Endothelial cell (in vitro differentiated cells): ENCODE measurements around the gene FNDC7. TPM values are rescaled to one million over a fixed set of nuclear protein-coding genes. Genes with fewer than 3 reads are reported as not detected.
"Not testable (repeated sequence)": the region's sequence is repeated elsewhere in the genome, so short reads cannot be mapped to it uniquely, and the experiment has no call there.

Experiments
- DNase-seq: peaks from one replicate; pipeline ENCODE4 v3.0.0; 2021; ENCODE audit warnings: low spot score
- H3K27ac Mint-ChIP-seq: one replicate; pipeline ENCODE4 v1.8.0; 2021; ENCODE audit warnings: mixed read lengths, inconsistent platforms; ENCODE audit not compliant: unreplicated experiment
- H3K27me3 Mint-ChIP-seq: one replicate; pipeline ENCODE4 v1.8.0; 2021; ENCODE audit warnings: mild to moderate bottlenecking, moderate library complexity, mixed read lengths, inconsistent platforms; ENCODE audit not compliant: unreplicated experiment
- H3K36me3 Mint-ChIP-seq: one replicate; pipeline ENCODE4 v1.8.0; 2021; ENCODE audit warnings: mild to moderate bottlenecking, low read depth, mixed read lengths, inconsistent platforms; ENCODE audit not compliant: unreplicated experiment
- H3K4me1 Mint-ChIP-seq: one replicate; pipeline ENCODE4 v1.8.0; 2021; ENCODE audit warnings: mild to moderate bottlenecking, mixed read lengths, inconsistent platforms; ENCODE audit not compliant: unreplicated experiment
- H3K4me3 Mint-ChIP-seq: one replicate; pipeline ENCODE4 v1.8.0; 2021; ENCODE audit warnings: mild to moderate bottlenecking, mixed read lengths, inconsistent platforms; ENCODE audit not compliant: unreplicated experiment
- H3K9me3 Mint-ChIP-seq: one replicate; pipeline ENCODE4 v1.8.0; 2021; ENCODE audit warnings: mixed read lengths, inconsistent platforms; ENCODE audit not compliant: unreplicated experiment
- total RNA-seq: library from RNA; stranded (reverse); fragmentation: NEBNext Ultra II Directional; extraction: Animal tissue kit (Norgen Biotek cat#: 25700); gene quantifications from one replicate; pipeline ENCODE4 v1.2.1, GENCODE V29; 2021; ENCODE audit not compliant: unreplicated experiment
- TF ChIP-seq, protein P1 (sequence below): fragments of 200-600 bp; sonication (generic); IDR thresholded peaks from one replicate; pipeline ENCODE4 v1.5.0; 2021; ENCODE audit warnings: antibody characterized with exemption; ENCODE audit not compliant: unreplicated experiment

The FNDC7 gene
- total RNA-seq, 1 donor from 2014 or later, result 0.15 TPM

DNA sequence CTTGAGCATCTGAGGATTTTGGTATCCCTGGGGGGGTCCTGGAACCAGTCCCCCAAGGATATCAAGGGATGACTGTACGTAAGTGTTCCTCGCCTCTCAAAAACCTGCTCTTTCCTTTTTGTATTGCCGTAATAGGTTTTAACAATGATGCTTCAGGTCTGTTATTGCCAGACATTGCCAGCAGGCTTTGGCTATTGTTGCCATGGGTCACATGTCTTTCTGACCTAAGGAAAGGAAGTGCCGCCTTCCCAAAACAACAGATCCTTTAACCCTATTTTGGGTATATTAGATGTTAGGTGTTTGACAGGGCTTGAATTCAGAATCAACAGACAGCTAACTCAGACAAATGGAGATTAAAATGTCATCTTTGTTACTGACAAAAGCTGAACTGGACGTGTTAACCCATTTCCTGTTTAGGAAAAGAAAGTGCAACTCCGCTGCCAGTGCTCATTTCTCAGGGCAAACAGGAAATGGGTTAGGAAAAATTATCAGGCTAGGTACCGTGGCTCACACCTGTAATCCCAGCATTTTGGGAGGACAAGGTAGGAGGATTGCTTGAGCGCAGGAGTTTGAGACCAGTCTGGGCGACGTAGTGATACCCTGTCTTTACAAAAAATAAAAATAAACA lies 33.0 kb upstream of the FNDC7 start:
- H3K27ac Mint-ChIP-seq, result peak overlapping the region; percentile 64
- H3K9me3 Mint-ChIP-seq, result peaks cover 2% of the 10 kb centered on the region
- DNase-seq, result no peak
- peaks cover 8% of the 10 kb centered on the region for H3K4me1 Mint-ChIP-seq
- TF ChIP-seq, protein P1, sequence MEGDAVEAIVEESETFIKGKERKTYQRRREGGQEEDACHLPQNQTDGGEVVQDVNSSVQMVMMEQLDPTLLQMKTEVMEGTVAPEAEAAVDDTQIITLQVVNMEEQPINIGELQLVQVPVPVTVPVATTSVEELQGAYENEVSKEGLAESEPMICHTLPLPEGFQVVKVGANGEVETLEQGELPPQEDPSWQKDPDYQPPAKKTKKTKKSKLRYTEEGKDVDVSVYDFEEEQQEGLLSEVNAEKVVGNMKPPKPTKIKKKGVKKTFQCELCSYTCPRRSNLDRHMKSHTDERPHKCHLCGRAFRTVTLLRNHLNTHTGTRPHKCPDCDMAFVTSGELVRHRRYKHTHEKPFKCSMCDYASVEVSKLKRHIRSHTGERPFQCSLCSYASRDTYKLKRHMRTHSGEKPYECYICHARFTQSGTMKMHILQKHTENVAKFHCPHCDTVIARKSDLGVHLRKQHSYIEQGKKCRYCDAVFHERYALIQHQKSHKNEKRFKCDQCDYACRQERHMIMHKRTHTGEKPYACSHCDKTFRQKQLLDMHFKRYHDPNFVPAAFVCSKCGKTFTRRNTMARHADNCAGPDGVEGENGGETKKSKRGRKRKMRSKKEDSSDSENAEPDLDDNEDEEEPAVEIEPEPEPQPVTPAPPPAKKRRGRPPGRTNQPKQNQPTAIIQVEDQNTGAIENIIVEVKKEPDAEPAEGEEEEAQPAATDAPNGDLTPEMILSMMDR, result no peak
- H3K36me3 Mint-ChIP-seq, result peaks cover 3% of the 10 kb centered on the region
- no peak overlapping the region for H3K4me3 Mint-ChIP-seq
- H3K27me3 Mint-ChIP-seq, result peaks cover 5% of the 10 kb centered on the region

DNA sequence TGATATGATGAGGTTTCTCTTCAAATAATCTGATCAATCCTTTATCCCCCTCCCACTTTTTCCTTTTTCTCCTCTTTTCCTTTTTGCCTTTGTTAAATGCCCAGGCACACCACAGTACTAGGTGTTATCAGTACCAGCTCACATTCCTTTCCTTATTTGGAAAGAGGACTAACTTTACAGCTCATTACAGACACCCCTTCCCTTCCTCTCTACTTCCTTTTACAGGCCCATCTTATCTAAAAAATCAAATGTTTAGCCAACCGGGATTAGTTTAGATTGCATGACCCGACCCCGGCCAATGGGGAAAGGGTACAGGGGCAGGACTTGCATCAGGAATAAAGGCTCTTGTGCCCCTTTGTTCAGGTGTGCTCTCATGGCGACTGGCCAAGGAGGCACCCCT lies 31.0 kb upstream of the FNDC7 start:
- not testable (repeated sequence) for DNase-seq, H3K36me3 Mint-ChIP-seq, H3K27me3 Mint-ChIP-seq, H3K4me1 Mint-ChIP-seq, H3K9me3 Mint-ChIP-seq
- peak overlapping the region; percentile 49 for H3K4me3 Mint-ChIP-seq
- peak overlapping the region; percentile 68 for H3K27ac Mint-ChIP-seq

DNA sequence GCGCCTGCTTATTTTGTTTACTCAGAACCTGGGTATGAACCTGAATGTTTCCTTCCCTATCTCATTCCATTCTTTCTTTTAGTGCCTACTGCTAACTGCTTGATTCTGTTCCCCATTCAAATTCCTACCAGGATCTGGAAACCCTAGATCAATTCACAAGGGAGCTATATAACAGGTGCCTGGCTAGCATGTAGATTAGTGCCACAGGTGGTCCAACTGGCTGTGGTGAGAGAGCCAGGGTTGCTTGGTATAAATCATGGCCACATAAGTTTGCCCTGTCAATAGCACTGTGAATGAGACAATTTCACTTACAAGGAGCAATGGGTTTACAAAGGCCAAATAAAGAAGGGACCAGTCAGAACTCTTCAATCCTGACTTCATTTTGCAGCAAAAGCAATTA lies 27.2 kb upstream of the FNDC7 start:
- no peak overlapping the region for H3K4me3 Mint-ChIP-seq
- H3K27ac Mint-ChIP-seq, result no peak overlapping the region
- no peaks in the 10 kb centered on the region for H3K36me3 Mint-ChIP-seq
- H3K27me3 Mint-ChIP-seq, result peaks cover 2% of the 10 kb centered on the region
- no peaks in the 10 kb centered on the region for H3K9me3 Mint-ChIP-seq
- TF ChIP-seq, protein P1, result no peak
- no peak for DNase-seq
- peaks cover 18% of the 10 kb centered on the region for H3K4me1 Mint-ChIP-seq

DNA sequence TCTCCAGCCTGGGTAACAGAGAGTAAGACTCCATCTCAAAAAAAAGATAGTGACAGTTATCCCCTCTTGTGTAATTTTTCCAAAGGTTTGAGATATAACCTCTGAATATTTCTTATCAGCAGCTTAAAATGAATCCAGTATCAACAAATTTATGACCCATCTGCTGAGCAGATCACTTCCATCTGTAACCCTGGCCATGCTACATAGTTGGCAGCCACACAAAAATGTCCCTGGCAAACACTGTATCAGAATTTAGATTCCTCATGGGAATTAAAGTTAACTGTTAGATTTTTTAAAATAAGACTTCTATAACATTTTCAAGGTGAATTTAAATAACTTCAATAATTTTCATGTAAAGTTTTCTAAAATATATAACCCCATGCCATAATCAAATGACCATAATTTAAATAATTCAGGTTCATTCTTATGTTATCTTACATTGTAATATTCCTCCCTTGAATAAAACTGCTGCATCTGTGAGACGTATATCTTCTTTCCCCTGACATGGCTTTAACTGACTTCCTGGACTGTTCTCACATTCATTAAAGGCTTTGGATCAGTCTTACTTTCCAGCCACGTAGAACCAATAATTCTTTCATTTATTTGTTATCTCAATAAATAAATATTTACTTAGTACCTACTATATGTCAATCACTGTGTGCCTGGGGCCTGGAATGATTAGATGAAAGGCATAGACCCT lies 25.9 kb upstream of the FNDC7 start:
- Mint-ChIP-seq H3K27ac (no peak overlapping the region), H3K36me3 (no peaks in the 10 kb centered on the region), H3K9me3 (no peaks in the 10 kb centered on the region), H3K4me3 (no peak overlapping the region), H3K4me1 (peaks cover 28% of the 10 kb centered on the region), H3K27me3 (peaks cover 1% of the 10 kb centered on the region)
- no peak for DNase-seq
- TF ChIP-seq, protein P1, result no peak

DNA sequence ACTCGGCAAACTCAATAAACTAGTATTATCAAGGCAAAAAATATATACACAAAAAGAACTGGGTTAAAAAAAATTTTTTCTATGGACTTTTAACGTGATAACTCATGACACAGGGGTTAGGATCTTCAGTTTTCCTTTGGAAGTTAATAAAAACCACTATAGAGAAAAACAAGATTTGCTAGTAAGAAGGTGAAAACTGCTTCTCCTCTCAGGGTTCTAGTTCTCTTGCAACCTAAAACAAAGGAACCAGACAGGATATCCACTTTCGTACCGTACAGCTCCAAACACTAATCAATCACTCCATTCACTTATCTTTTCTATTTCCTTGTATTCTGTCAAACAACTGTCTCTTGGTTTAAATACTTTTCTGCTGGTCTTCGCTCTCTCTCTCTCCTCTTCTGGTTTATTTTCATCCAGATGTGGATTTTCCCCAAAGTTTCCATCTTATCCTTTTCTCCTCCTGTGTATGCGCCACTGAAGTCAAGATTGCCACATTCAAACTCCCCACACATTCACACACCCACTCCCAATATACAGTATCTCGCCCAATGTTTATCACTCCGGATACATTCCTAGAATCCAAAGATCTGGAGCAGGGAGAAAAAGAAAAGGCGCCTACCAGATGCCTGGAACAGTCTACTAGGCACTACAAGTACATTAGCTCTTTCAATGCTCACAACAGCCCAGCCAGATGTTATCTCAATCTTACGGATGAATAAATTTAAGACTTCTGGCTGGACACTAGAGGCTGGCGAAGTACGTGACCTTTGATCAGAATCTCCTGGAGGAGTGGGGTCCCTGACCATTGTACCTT lies 21.4 kb upstream of the FNDC7 start:
- Mint-ChIP-seq H3K36me3 (peaks cover 9% of the 10 kb centered on the region), H3K27me3 (peaks cover 9% of the 10 kb centered on the region), H3K4me3 (peak overlapping the region; percentile 100), H3K27ac (peak overlapping the region; percentile 99), H3K4me1 (peaks cover 44% of the 10 kb centered on the region), H3K9me3 (no peaks in the 10 kb centered on the region)
- no peak for DNase-seq
- TF ChIP-seq, protein P1, result no peak
